Measurements from ENCODE around the gene FNIP2.

GRCh38 chr4:158738866-158739265 is 30.0 kb upstream of the FNIP2 start:
- no peak for TF ChIP-seq EZH2 (IDR thresholded peaks at IDR 0.05; ENCODE audit: low read length, missing control alignments)
- TF ChIP-seq, protein P1, sequence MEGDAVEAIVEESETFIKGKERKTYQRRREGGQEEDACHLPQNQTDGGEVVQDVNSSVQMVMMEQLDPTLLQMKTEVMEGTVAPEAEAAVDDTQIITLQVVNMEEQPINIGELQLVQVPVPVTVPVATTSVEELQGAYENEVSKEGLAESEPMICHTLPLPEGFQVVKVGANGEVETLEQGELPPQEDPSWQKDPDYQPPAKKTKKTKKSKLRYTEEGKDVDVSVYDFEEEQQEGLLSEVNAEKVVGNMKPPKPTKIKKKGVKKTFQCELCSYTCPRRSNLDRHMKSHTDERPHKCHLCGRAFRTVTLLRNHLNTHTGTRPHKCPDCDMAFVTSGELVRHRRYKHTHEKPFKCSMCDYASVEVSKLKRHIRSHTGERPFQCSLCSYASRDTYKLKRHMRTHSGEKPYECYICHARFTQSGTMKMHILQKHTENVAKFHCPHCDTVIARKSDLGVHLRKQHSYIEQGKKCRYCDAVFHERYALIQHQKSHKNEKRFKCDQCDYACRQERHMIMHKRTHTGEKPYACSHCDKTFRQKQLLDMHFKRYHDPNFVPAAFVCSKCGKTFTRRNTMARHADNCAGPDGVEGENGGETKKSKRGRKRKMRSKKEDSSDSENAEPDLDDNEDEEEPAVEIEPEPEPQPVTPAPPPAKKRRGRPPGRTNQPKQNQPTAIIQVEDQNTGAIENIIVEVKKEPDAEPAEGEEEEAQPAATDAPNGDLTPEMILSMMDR (conservative IDR thresholded peaks at IDR 0.05 in 1 of 2, IDR thresholded peaks at IDR 0.05 in 1 of 2; ENCODE audit: low read depth in 1 of 2, low read length in 2 of 2), result no peak
